Measurements from ENCODE around the gene RC3H1.
"Not testable (repeated sequence)": the region's sequence is repeated elsewhere in the genome, so short reads cannot be mapped to it uniquely, and the experiment has no call there.

Gene RC3H1

GRCh38 chr1:174022080-174022975, at the start of gene RC3H1:
RC3H1 (minus strand) TSS chr1:174022357; CDS start chr1:173992985, 29,372 bp downstream.
- peak; percentile 72 to 88 (median 76) for DNase-seq (ENCODE audit: low read depth in 3 of 3, low spot score in 1 of 3)

GRCh38 chr1:174070614-174071013, 48.5 kb upstream of the RC3H1 start:
- DNase-seq (ENCODE audit: low read depth in 3 of 3, low spot score in 1 of 3): no peak

- DNase-seq (ENCODE audit: low read depth in 3 of 3, low spot score in 1 of 3): no peak
Observed at GRCh38 chr1:174068000-174068399, 45.8 kb upstream of the RC3H1 start.

- no peak for DNase-seq (ENCODE audit: low read depth in 3 of 3, low spot score in 1 of 3)
Observed at GRCh38 chr1:174060090-174060489, 37.9 kb upstream of the RC3H1 start.

GRCh38 chr1:174058624-174059023, 36.5 kb upstream of the RC3H1 start:
- no peak for DNase-seq (ENCODE audit: low read depth in 3 of 3, low spot score in 1 of 3)

GRCh38 chr1:174056609-174057008, 34.5 kb upstream of the RC3H1 start:
- DNase-seq (ENCODE audit: low read depth in 3 of 3, low spot score in 1 of 3): not testable (repeated sequence)

- not testable (repeated sequence) for DNase-seq (ENCODE audit: low read depth in 3 of 3, low spot score in 1 of 3)
Observed at GRCh38 chr1:174055797-174056196, 33.6 kb upstream of the RC3H1 start.

- DNase-seq (ENCODE audit: low read depth in 3 of 3, low spot score in 1 of 3): no peak
Observed at GRCh38 chr1:174053826-174054225, 31.7 kb upstream of the RC3H1 start.

- no peak for DNase-seq (ENCODE audit: low read depth in 3 of 3, low spot score in 1 of 3)
Observed at GRCh38 chr1:174052621-174053020, 30.5 kb upstream of the RC3H1 start.

GRCh38 chr1:174051956-174052355, 29.8 kb upstream of the RC3H1 start:
- no peak for DNase-seq (ENCODE audit: low read depth in 3 of 3, low spot score in 1 of 3)

- DNase-seq (ENCODE audit: low read depth in 3 of 3, low spot score in 1 of 3): no peak
Observed at GRCh38 chr1:174049514-174049913, 27.4 kb upstream of the RC3H1 start.

- DNase-seq (ENCODE audit: low read depth in 3 of 3, low spot score in 1 of 3): no peak
Observed at GRCh38 chr1:174044418-174045222, 22.5 kb upstream of the RC3H1 start.

GRCh38 chr1:174042509-174042908, 20.4 kb upstream of the RC3H1 start:
- not testable (repeated sequence) for DNase-seq (ENCODE audit: low read depth in 3 of 3, low spot score in 1 of 3)

GRCh38 chr1:174041369-174041768, 19.2 kb upstream of the RC3H1 start:
- no peak for DNase-seq (ENCODE audit: low read depth in 3 of 3, low spot score in 1 of 3)

- DNase-seq (ENCODE audit: low read depth in 3 of 3, low spot score in 1 of 3): no peak
Observed at GRCh38 chr1:174040387-174040786, 18.2 kb upstream of the RC3H1 start.

- no peak for DNase-seq (ENCODE audit: low read depth in 3 of 3, low spot score in 1 of 3)
Observed at GRCh38 chr1:174039027-174039426, 16.9 kb upstream of the RC3H1 start.

GRCh38 chr1:174036798-174037197, 14.6 kb upstream of the RC3H1 start:
- no peak for DNase-seq (ENCODE audit: low read depth in 3 of 3, low spot score in 1 of 3)

- no peak for DNase-seq (ENCODE audit: low read depth in 3 of 3, low spot score in 1 of 3)
Observed at GRCh38 chr1:174036204-174036603, 14.0 kb upstream of the RC3H1 start.

- no peak for DNase-seq (ENCODE audit: low read depth in 3 of 3, low spot score in 1 of 3)
Observed at GRCh38 chr1:174032671-174033222, 10.6 kb upstream of the RC3H1 start.

- DNase-seq (ENCODE audit: low read depth in 3 of 3, low spot score in 1 of 3): no peak
Observed at GRCh38 chr1:174031099-174031498, 8.9 kb upstream of the RC3H1 start.

GRCh38 chr1:174028495-174028894, 6.3 kb upstream of the RC3H1 start:
- no peak for DNase-seq (ENCODE audit: low read depth in 3 of 3, low spot score in 1 of 3)

GRCh38 chr1:174023440-174023839, 1.3 kb upstream of the RC3H1 start:
- no peak for DNase-seq (ENCODE audit: low read depth in 3 of 3, low spot score in 1 of 3)
